ENCODE results near the gene CTNNA2.
A peak's percentile ranks its signal among the peaks of the same experiment; 100 is the strongest.
"Not testable (repeated sequence)": the region's sequence is repeated elsewhere in the genome, so short reads cannot be mapped to it uniquely, and the experiment has no call there.

CTNNA2 gene

GRCh38 chr2:80199504-80199903 lies 686.7 kb downstream of the CTNNA2 start:
- no peak for DNase-seq (ENCODE audit: low read depth, low spot score)

DNA sequence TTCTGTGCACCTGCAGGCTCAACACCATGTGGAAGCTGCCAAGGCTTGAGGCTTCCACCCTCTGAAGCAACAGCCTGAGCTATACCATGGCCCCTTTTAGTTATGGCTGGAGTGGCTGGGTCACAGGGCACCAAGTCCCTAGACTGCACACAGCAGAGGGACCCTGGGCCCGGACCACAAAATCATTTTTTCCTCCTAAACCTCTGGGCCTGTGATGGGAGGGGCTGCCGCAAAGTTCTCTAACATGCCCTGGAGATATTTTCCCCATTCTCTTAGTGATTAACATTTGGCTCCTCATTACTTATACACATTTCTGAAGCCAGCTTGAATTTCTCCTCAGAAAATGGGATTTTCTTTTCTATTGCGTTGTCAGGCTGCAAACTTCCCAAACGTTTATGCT lies 691.1 kb downstream of the CTNNA2 start:
- DNase-seq (ENCODE audit: low read depth, low spot score), result not testable (repeated sequence)

- DNase-seq (ENCODE audit: low read depth, low spot score), result no peak
These were observed 692.6 kb downstream of the CTNNA2 start for GRCh38 chr2:80205498-80205897.

GRCh38 chr2:80209458-80209857 lies 696.6 kb downstream of the CTNNA2 start:
- no peak for DNase-seq (ENCODE audit: low read depth, low spot score)

GRCh38 chr2:80217446-80217845 lies 704.6 kb downstream of the CTNNA2 start:
- no peak for DNase-seq (ENCODE audit: low read depth, low spot score)

GRCh38 chr2:80222644-80223043 lies 709.8 kb downstream of the CTNNA2 start:
- no peak for DNase-seq (ENCODE audit: low read depth, low spot score)

DNA sequence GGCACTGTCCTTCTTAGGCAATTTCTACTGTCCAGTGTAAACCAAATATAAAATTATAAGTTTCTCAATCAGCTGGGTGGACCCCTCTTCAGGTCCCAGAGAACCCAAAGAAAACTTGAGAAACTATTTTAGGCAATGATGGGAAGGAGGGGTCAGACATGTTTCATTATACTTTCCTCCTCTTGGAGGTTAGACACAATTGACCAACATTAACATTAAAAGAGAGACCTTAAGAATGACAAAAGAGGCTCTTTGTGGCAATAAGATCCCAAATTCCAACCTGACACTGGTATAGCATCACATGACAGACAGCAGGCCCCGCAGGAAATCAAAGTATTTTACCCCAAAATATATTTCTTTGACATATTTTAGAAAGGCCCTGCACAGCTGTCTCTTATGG lies 718.6 kb downstream of the CTNNA2 start:
- DNase-seq (ENCODE audit: low read depth, low spot score), result peak; percentile 29

DNA sequence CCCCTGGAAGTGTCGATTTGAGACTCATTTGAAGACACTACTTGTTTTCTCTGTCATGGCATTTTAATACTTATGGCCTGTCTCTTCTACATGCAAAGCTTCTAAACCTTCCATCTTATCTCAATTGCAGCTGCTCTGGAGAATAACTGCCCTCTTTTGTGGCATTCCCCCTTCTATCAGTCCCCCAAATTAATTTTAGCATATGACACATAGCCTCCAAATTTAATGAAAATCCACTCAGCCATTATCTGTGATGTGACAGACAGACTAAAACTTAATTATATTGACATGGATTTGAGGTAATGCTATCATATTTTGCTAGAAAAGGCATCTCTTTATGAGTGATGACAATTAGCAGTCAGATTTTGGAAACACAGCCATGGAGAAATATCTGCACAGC lies 720.5 kb downstream of the CTNNA2 start:
- no peak for DNase-seq (ENCODE audit: low read depth, low spot score)

DNA sequence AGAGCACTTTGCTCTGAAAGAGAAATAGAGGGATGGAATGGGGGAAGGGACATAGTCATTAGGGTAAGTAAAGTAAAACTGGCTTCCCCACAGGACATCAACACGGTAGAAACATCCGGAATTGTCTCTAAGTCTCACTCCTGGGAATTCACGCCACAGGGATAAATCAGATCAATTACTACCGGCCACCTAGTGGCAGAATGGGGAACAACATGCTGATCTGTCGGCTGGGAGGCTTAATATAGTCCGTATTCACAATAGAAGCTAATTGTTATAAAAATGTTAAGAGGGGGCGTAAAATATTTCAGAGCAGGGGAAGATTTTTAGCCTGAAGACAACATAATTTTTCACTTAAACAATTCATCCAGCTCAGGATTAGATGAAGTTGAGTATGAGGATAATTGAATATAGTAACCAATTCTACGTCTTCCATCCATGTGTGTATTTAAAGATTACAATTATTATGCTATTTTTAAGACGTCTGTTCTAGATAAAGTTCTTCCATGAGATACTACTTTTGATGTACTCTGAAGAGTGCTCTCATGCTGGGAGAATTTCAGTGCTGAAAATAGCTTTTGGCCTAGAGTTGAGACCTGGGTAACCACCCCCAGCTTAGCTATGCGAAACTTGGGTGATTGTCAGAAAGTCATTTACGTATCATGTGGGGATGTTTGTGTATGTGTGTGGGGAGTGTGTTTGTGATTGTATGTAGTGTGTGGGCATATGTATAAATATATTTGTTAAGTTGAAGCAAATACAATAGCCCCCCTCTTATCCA lies 726.0 kb downstream of the CTNNA2 start:
- peak; percentile 29 for DNase-seq (ENCODE audit: low read depth, low spot score)

GRCh38 chr2:80242355-80242910 lies 729.6 kb downstream of the CTNNA2 start:
- no peak for DNase-seq (ENCODE audit: low read depth, low spot score)

DNA sequence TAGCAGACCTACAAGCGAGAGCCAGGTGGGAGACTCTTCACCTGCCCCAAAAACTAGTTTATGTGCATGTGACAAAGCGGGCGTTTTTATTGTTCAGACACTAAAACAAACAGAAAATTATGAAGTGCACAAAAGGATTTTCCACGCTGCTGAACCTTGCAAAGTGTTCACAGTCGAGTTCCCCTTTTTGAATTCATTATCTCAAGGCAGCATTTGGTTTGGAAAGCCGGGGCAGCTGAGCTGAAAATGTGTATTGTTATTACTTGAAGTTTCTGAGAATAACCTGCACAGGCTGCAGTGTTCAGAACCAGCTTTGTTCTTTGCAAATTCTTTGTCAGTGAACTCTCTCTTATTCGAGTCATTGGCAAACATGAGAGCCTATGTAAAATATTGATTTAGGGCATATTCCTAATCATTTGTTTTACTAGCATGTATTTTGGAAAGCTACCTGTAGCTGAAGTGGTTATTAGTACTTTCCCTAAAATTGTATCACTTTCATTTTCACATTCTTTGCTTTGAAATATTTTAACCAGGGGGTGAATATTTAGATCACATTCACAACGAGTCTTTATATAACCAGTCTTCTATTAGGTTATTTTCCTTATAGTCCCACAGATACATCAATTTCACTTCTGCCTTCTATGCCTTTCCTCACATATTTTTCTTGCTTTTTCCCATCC lies 732.2 kb downstream of the CTNNA2 start:
- no peak for DNase-seq (ENCODE audit: low read depth, low spot score)

DNA sequence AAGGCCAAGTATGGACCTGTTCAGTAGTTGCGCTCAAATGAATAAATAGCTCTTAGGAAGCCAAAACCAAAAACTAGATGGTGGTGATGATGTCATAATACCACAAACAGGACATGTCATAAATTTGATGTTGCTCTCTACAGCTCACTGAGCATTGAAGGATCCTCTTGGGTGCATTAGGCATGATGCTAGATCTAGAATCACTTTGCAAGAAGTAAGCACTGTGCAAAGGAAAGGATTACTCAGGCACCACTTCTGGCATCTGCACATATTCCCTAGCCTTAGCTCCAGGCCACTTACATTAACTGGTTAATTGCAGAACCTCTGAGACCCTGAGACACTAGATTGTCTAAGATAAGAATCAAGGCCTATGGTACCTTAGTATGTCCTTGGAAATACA lies 733.7 kb downstream of the CTNNA2 start:
- DNase-seq (ENCODE audit: low read depth, low spot score), result no peak

- DNase-seq (ENCODE audit: low read depth, low spot score), result no peak
These were observed 734.5 kb downstream of the CTNNA2 start for GRCh38 chr2:80247339-80247738.

DNA sequence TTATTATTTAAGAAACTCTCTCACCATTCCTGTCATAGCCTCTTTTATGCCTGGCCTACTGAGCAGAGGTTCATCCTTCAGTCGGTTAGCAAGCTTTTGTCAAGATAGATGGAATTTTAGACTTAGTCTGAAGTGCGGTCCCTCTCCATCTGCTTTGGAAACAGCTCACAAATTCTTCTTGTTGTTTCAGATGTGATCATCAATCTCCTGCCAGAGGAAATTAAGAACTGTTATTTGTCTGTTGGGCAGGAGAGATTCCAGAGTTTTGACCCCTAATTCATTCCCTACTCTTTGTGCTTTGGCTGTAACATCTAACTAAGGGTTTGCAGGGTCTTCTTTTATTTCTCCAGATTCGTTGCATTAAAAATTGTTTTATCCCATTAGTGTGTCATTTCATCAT lies 735.3 kb downstream of the CTNNA2 start:
- no peak for DNase-seq (ENCODE audit: low read depth, low spot score)

GRCh38 chr2:80252294-80252986 lies 739.6 kb downstream of the CTNNA2 start:
- DNase-seq (ENCODE audit: low read depth, low spot score), result no peak

DNA sequence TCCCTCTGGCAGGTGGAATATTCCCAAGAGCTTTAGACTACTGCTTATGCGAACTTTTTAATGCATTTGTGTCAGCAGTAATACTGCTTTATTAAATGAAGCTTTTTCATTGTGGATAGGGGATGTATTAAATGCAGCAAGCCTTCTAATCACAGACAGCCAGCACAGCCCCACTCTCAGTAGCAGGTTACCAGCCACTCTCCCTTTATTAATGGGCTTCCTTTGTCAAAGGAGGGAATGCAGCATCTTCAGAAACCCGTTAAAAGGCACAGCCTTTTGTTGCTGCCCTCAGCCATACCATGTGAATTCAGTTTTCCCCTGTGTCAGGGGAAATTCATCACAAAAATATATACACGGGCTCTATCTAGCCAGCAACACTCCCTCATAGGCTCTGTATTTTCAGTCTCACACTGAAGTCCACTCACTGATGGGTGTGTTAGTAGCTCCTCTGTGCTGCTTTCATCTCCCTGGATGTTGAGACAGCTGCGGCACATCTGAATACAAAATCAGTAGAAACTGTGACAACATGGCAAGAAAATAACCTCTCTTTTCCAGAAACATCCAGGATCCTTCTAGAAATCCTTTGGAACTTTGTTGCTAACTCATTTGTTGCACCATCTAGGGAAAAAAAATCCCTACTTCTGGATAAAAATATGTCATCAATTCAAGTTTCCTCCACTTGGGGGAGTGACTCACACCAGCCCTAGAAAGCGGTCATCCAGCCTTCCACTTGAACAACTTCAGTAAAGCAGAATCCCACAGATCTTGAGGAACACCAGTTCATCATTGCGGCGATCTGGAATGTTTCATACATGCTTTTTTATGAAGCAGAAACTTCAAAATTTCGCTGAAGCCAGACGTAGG lies 743.3 kb downstream of the CTNNA2 start:
- peak; percentile 37 for DNase-seq (ENCODE audit: low read depth, low spot score)

GRCh38 chr2:80256782-80257167 lies 743.9 kb downstream of the CTNNA2 start:
- no peak for DNase-seq (ENCODE audit: low read depth, low spot score)

DNA sequence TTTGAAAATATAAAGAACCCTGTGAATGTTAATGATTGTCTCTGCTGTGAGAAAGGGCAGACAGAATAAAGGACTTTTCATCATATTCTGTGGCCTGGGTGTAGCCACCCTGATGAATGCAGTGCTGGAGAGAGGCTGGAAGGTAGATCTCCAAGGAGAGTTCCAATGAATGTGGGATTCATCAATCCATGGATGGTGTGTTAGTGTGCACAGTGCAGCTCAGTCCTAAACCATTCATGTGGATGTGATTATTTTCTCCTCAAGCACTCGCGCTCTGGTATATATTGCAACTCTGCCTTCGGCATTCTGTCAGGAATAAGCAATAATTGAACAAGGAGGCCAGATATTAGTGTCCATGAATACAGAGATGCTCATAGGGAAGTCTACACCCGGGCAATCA lies 744.6 kb downstream of the CTNNA2 start:
- no peak for DNase-seq (ENCODE audit: low read depth, low spot score)

DNA sequence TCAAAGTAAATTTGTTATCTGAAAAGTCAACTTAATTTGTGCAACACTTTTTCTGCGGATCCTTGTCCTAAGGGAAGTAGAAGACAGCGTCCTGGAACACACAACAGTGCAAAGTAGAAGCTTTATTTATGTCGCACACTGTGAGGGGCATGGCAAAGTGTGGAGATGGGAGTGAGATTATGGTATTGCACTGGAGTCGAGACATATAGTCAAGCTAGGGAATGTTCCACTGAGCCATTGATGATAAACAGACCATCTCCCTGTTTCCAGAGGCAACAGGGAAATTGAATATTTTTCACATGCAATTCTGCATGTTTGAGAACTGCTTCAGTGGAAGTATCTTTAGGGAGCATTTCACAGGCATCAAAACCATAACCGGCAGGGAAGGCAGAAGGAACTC lies 745.5 kb downstream of the CTNNA2 start:
- no peak for DNase-seq (ENCODE audit: low read depth, low spot score)

GRCh38 chr2:80258793-80259192 lies 745.9 kb downstream of the CTNNA2 start:
- DNase-seq (ENCODE audit: low read depth, low spot score), result no peak

DNA sequence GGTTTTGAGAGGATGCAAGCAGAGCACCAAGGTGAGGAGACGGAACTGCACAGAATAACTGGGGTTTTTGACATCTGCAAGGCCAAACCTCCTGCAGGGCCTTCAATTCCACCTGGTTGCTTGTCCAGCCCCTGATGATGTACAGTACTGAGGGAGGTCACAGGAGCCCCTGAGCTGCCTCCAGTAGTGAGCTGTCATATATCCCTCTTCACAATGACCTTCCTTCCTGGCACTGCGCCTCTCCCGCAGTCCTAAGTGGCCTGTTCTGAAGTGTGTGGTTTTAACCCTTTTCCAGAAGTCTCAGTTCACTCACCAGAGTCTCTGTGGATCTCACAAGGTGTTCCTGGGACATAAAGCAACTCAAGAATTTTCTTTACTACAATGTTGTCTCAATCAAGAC lies 746.4 kb downstream of the CTNNA2 start:
- DNase-seq (ENCODE audit: low read depth, low spot score), result no peak

Measured in ELF-1 (cell line).